Measurements from ENCODE around the gene ADAM30.

GRCh38 chr1:119887427-119887826, 8.9 kb downstream of the ADAM30 start:
- TF ChIP-seq CTCF (IDR thresholded peaks at IDR 0.05) (no peak), POLR2A (IDR thresholded peaks at IDR 0.05) (no peak)

All from heart left ventricle (tissue), 13 donors.